NCI-H187 (cell line): ENCODE data around the gene PLIN3.
"Not testable (repeated sequence)": the region's sequence is repeated elsewhere in the genome, so short reads cannot be mapped to it uniquely, and the experiment has no call there.

ENCODE experiments used
- DNase-seq, 2 experiments: peaks; one replicate each; lab custom pipeline; 2025; lab: John Stamatoyannopoulos, UW

PLIN3 gene

DNA sequence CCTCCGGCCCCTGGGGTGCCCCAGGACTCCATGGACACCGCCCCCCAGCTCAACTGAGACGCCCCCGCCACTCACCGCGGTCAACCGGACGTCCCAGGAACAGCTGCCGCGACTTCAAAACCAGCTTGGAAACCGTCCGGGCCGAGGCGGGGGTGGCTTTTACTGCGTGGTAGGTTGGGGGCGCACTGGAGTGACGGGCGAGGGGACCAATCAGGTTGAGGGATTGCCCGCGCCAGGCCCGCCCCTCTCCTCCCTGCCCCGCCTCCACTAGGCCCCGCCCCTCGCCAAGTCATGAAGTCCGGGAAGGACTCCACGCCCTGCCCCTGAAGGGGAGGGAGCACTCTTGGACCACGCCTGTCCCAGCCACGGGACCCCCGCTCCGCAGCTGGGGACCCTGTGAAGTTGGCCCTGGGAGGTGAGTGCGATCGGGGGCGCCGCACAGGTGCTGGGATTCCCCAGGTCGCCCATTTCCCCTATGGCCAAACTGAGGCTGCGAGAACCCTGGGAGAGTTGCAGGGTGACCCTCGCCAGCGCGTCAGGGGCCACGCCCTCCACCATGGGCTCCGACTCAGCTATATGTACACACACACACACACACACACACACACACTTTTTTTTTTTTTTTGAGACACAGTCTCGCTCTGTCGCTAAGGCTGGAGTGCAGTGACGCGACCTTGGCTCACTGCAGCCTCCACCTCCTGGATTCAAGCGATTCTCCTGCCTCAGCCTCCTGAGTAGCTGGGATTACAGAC lies at the start of gene PLIN3:
PLIN3 (minus strand) TSS at position 134 of the 752 bp plus-strand sequence. CDS start 6,273 bp downstream, outside the sequence.
- DNase-seq, result no peak

DNA sequence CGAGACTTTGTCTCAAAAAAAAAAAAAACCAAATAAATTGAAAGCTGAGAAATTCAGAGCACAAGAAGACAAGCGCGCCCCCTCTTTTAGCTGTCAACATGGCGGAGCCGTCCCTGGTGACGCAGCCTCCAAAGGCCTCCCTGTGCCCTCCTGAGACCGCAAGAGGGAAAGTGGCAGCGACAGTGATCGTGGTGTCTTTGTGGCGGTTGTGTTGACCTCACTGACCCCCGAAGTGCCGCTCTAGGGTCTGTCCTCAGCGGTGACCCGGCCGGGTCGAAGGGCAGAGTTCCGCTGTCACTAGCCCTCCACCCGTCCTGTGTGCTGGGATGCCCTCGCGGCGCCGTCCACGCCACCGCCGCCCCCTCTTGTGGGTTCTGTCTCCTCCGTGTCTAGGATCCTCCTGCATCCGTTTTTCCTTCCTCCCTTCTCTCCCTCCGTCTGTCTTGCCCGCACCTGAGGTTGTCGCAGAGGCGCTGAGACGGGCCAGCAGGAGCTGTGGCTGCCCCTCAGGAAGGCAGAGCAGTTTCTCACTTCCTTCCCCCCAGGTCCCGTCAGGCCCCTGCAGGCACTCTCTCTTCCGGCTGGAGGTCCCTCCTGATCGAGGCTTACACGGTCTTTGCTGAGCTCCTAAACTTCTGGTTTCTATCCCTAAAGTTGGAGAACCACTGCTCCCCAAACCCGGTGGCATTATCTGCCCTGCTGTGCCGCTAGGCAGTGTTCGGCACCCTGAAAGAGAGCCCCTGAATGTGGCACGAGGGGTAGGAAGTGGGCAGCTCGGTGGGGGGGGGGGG lies 49.0 kb upstream of the PLIN3 start:
- DNase-seq, result no peak

- DNase-seq, result no peak
Observed at GRCh38 chr19:4914736-4915501, 47.5 kb upstream of the PLIN3 start.

DNA sequence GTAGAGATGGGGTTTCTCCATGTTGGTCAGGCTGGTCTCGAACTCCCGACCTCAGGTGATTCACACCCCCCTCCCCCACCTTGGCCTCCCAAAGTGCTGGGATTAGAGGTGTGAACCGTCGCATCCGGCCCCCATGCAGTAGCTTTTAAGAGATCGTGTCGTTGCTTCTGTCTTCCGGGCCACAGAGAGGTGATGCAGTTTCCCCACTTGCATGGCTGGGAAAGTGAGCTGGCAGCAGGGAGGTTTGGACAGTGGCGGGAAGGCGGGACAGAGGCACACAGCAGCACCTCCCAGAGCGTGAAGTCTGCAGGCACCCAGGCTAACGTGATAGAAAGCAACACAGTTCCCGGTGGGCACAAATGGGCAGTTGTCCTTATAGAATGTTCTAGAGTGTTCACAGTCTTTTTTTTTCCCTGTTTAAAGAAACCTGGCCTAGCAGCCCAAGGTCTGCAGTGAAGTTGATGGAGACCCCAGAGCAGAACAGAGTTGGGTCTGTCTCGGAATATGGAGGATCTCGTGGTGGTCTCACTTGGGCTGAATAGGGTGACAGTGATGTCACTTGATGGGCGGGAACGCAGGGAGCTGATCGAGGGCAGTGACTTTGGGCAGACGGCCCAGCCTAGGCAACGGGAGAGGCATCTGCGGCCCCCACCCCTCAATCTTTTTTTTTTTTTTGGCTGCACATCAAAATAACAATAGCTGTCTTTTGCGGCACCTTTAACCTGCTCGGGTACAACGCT lies 46.7 kb upstream of the PLIN3 start:
- DNase-seq, result no peak

GRCh38 chr19:4911786-4912672 lies 44.6 kb upstream of the PLIN3 start:
- no peak for DNase-seq

DNA sequence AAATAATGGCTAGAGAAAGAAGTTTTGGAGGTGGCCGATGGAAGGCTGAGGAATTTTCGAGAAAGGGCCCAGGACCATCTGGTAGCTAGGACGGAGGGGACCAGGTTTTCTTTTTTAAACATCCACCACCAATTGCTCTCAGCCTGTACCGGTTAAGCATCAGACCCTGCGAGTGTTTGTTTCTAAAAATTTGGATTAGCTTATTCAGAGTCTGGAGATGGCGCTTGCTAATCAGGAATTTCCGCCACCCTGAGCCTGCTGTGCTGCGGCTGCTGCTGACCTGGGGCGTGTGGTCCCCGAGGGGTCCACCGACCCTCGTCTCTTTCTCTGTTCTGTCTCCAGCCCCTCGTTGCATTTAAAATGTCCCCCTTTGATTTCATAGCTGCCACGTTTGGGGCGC lies 43.8 kb upstream of the PLIN3 start:
- DNase-seq, result no peak

DNA sequence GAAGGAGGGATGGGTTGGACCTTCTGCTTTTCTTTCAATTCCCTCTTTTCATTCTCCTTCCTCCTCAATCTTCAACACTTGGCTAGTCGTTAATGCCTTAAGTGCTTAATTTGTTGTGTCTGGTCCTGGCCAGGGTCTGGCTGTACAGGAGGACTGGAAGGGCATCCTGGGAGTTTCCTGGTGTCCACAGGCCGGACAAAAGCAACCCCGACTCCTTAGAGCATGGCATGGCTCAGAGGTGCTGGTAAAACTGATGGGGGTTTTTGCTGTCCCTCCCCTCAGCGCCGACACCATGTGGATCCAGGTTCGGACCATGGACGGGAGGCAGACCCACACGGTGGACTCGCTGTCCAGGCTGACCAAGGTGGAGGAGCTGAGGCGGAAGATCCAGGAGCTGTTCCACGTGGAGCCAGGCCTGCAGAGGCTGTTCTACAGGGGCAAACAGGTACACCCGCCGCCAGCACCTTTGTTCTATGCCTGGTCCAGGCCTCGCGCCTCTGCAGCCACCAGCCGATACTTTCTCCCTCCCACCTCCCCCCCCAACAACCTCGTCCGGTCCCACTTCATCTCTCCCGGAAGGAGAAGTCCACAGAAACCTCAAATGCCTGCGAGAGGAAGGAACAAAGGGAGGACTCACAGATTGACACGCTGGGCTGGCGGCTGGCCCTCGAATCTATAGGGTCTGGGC lies 43.3 kb upstream of the PLIN3 start:
- DNase-seq, result no peak

DNA sequence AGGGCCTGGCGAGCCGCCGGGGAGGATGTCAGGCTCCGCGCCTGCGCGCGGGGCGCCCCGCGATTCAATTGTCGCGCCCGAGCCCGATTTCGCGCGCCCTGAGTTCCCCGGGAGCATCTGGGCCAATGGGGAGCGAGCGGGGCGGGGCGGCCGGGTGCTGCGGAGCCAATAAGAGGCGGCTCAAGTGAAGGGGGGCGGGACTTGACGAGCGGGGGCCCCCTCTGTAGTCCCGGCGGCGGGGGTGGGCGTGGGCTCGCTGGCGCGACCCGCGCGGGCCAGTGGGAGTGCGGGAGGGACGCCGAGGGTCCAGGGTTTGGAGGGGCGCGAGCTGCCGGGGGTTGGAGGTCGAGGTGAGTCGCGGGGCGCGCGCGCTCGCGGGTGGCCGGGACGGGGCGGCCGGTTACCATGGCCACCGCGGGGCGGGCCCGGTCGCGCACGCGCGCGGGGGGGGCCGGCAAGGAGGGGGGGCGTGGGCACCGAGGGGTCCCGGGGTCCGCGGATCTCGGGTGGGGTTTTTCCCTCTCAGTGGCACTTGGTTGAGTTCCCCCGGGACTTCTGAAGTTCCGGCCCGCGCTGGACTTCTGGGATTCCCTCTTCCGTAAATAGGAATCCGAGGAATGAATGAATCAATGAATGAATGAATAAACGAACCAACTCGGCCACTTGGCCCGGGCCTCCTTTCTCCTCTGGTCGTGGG lies 42.6 kb upstream of the PLIN3 start:
- DNase-seq, result peak; percentile 81 to 97

- peak; percentile 34 to 62 for DNase-seq
Observed at GRCh38 chr19:4909156-4909896, 41.9 kb upstream of the PLIN3 start, which contains the start of gene UHRF1. UHRF1 (plus strand) TSS chr19:4909501; CDS start chr19:4910886, 1,385 bp downstream.

DNA sequence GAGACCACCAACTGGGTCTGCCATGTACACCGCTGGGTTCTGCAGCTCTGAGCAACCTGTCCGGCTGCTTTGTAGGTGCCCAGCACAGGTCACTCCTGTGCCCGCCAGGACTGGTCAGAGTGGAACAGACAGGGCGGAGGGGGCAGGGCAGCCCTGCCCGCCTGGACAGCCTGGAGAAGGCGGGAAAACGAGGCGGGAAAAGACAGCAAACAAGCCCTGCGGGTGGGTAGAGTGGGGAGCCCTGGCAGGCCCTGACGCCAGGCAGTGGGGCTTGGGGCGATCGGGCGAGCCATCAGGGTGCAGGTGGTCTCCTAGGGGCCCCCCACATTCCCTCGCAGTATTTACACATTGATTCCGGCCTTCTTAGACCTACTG lies 41.3 kb upstream of the PLIN3 start:
- DNase-seq, result no peak

- DNase-seq, result no peak
Observed at GRCh38 chr19:4908360-4908759, 40.9 kb upstream of the PLIN3 start.

- DNase-seq, result no peak
Observed at GRCh38 chr19:4906963-4907362, 39.5 kb upstream of the PLIN3 start.

GRCh38 chr19:4904481-4904880 lies 37.0 kb upstream of the PLIN3 start:
- no peak for DNase-seq

DNA sequence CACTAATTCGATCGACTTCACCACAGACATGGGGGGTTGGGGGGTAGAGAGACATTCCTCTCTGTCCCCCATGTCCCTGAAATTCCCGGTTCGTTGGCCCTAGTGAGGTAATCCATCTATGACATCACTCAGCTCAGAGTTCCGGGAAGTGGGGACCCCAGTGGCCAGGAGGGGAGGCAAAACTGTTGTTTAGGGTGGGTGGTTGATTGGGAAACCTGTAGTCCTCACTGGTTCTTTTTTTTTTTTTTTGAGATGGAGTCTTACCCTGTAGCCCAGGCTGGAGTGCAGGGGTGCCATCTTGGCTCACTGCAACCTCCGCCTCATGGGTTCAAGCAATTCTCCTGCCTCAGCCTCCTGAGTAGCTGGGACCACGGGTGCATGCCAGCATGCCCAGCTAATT lies 35.3 kb upstream of the PLIN3 start, which contains the start of gene ARRDC5:
ARRDC5 (minus strand) TSS at position 101 of the 400 bp plus-strand sequence; CDS start at position 30, 71 bp downstream.
- no peak for DNase-seq

GRCh38 chr19:4900879-4901278 lies 33.4 kb upstream of the PLIN3 start:
- not testable (repeated sequence) for DNase-seq

DNA sequence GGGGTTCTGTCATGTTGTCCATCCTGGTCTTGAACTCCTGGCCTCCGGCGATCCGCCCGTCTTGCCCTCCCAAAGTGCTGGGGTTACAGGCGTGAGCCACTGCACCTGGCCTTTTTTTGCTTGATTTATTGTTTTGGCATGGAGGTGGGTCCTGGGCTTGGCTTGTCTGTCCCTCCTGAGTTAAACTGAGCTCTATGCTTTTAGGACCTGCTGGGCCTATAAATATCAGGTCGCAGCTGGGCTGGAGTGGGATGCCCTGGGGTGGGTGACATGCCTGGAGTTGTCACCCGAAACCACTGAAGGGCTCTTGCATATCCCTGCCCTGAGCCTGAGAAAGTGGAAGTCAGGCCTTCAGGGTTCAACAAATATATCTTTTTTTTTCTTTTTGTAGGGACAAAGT lies 29.7 kb upstream of the PLIN3 start:
- DNase-seq, result no peak

- DNase-seq, result no peak
Observed at GRCh38 chr19:4896372-4896771, 28.9 kb upstream of the PLIN3 start.

- not testable (repeated sequence) for DNase-seq
Observed at GRCh38 chr19:4892962-4893361, 25.5 kb upstream of the PLIN3 start.

- no peak for DNase-seq
Observed at GRCh38 chr19:4891066-4891465, 23.6 kb upstream of the PLIN3 start.
